Kidney (tissue), 14 donors: ENCODE data around the gene HEXIM2. TPM values are rescaled to one million over a fixed set of nuclear protein-coding genes. Genes with fewer than 3 reads are reported as not detected.

Experiments
- DNase-seq, 5 donors: peaks; one replicate each; pipeline ENCODE4 v3.0.0-alpha.2; 2013 to 2020
- FAIRE-seq: peaks from 2 replicates; lab custom pipeline; 2012; peaks lifted over from hg19 to GRCh38; lab: Jason Lieb, UNC
- H3K27ac ChIP-seq, 2 donors: one replicate each; pipeline ENCODE4 v1.7.0; 2013; ENCODE audit warnings: low read depth in 2 of 2, low read length in 2 of 2, inconsistent platforms in 1 of 2
- H3K27me3 ChIP-seq: one replicate; pipeline ENCODE4 v1.7.1; 2013; ENCODE audit warnings: low read length, inconsistent platforms; ENCODE audit not compliant: control insufficient read depth, insufficient read depth
- H3K36me3 ChIP-seq, 3 donors: one replicate each; pipeline versions ENCODE4 v1.7.0 to v1.7.1; 2013; ENCODE audit warnings: low read length in 3 of 3, control low read depth in 1 of 3, inconsistent platforms in 1 of 3; ENCODE audit not compliant: insufficient read depth in 3 of 3, control insufficient read depth in 2 of 3
- H3K4me1 ChIP-seq, 3 donors: one replicate each; pipeline versions ENCODE4 v1.7.0 to v1.7.1; 2013; ENCODE audit warnings: low read length in 3 of 3, inconsistent platforms in 1 of 3, low read depth in 1 of 3; ENCODE audit not compliant: control insufficient read depth in 2 of 3, insufficient read depth in 2 of 3
- H3K4me3 ChIP-seq, 3 donors: one replicate each; pipeline versions ENCODE4 v1.7.0 to v1.8.1; 2013; ENCODE audit warnings: low read length in 3 of 3, control low read depth in 1 of 3, inconsistent platforms in 1 of 3
- H3K9ac ChIP-seq, 3 donors: one replicate each; pipeline versions ENCODE4 v1.7.0 to v1.7.1; 2013; ENCODE audit warnings: low read length in 3 of 3, control low read depth in 1 of 3, inconsistent platforms in 1 of 3
- H3K9me3 ChIP-seq, 3 donors: one replicate each; pipeline versions ENCODE4 v1.7.0 to v1.7.1; 2013; ENCODE audit warnings: low read length in 3 of 3, control low read depth in 1 of 3, inconsistent platforms in 1 of 3; ENCODE audit not compliant: control insufficient read depth in 2 of 3, insufficient read depth in 1 of 3
- intact Hi-C: fragments of 100-400 bp; cut with DNase I; formaldehyde crosslinking; loops from one replicate; pipeline ENCODE4 v1.11.1; 2022
- polyA plus RNA-seq: library from polyadenylated mRNA; stranded (reverse); fragments of 350-450 nt; fragmentation: Illumina TruSeq; extraction: RNeasy Lipid Tissue Mini Kit (QIAGEN cat#74804); gene quantifications from one replicate; pipeline ENCODE4 v1.2.3, GENCODE V29; 2014; ENCODE audit warnings: low read depth, low replicate concordance; ENCODE audit not compliant: insufficient read depth
- total RNA-seq: library from RNA; stranded (reverse); fragmentation: NEBNext Ultra II Directional; extraction: Animal tissue kit (Norgen Biotek cat#: 25700); gene quantifications from one replicate; pipeline ENCODE4 v1.2.1, GENCODE V29; 2021
- TF ChIP-seq, protein P1 (sequence below): IDR thresholded peaks from 3 replicates; pipeline ENCODE4 v1.5.1; 2012; ENCODE audit warnings: mild to moderate bottlenecking, moderate library complexity, borderline replicate concordance; ENCODE audit not compliant: insufficient read depth; ENCODE audit errors: extremely low read depth
- donor health status: control.
- donor health status: control.
- donor health status: control.
- donor health status: control.
- donor health status: control.
- donor health status: DM: yes; HTN: yes; CAD: no.
- donor health status: Normal renal cell carcinoma (clear cell type).

HEXIM2 gene
- total and polyA plus RNA-seq, 2 donors from 2014 or later = 6.2 to 29.1 TPM

DNA sequence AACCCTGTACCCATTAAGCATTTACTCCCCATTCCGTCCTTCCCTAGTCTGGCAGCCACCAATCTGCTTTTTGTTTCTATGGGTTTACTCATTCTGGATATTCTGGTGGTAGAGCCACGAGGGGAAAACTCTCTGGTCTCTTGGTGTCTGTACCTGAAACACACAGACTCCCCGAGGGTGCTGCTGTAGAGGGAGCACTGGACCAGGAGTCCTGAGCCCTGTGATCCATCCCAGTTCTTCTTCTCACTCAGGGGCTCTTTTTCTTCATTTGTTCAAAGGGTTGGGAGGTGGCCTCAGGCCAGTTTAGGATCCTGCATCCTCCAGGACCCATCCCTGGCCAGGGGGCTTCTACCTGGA is 14.1 kb downstream of the HEXIM2 start:
- Histone ChIP-seq H3K4me1 (peaks cover 0 to 20% (median 20%) of the 10 kb centered on the region in 3 donors), H3K9ac (no peak overlapping the region), H3K27me3 (no peaks in the 10 kb centered on the region), H3K9me3 (no peaks in the 10 kb centered on the region), H3K36me3 (no peaks in the 10 kb centered on the region), H3K4me3 (no peak overlapping the region), H3K27ac (peak overlapping the region in 1 of 2 donors; percentile 47)
- DNase-seq (no peak), FAIRE-seq (no peak)
- intact Hi-C loops = no loop called here
- TF ChIP-seq, protein P1, sequence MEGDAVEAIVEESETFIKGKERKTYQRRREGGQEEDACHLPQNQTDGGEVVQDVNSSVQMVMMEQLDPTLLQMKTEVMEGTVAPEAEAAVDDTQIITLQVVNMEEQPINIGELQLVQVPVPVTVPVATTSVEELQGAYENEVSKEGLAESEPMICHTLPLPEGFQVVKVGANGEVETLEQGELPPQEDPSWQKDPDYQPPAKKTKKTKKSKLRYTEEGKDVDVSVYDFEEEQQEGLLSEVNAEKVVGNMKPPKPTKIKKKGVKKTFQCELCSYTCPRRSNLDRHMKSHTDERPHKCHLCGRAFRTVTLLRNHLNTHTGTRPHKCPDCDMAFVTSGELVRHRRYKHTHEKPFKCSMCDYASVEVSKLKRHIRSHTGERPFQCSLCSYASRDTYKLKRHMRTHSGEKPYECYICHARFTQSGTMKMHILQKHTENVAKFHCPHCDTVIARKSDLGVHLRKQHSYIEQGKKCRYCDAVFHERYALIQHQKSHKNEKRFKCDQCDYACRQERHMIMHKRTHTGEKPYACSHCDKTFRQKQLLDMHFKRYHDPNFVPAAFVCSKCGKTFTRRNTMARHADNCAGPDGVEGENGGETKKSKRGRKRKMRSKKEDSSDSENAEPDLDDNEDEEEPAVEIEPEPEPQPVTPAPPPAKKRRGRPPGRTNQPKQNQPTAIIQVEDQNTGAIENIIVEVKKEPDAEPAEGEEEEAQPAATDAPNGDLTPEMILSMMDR = no peak

DNA sequence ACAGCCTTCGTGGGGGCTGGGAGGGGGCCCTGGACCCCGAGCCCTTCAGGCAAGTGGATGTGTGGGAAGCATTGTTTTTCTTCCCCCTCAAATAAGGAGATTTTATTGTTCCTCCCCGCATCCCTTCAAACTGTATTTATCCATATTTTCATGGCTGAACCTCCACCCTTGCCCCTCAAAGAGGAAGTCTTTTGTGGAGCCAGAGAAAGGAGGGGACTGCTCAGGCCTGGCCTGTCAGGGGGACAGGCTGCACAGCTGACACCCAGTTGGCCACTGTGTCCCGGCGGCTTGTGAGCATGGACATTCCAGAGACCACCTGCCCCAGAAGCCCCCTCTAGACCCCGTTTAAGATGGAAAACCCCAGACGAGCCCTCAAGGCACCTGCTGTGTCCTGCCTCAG is 15.9 kb downstream of the HEXIM2 start:
- TF ChIP-seq, protein P1 = no peak
- DNase-seq (no peak), FAIRE-seq (no peak)

DNA sequence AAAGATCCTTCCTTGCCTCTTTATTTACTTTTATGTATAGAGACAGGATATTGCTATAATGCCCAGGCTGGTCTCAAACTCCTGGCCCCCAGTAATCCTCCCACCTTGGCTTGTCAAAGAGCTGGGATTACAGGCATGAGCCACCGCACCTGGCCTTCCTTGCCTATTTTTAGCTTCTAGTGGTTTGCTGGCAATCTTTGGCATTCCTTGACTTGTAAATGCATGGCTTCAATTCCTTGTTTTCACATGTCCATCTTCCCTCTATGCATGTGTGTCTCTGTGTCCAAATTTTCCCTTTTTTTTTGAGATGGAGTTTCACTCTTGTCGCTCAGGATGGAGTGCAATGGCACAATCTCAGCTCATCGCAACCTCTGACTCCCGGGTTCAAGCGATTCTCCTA is 22.5 kb downstream of the HEXIM2 start:
- H3K27ac ChIP-seq = no peak overlapping the region
- no peak overlapping the region for H3K9ac ChIP-seq
- TF ChIP-seq, protein P1 = no peak
- no peak overlapping the region for H3K4me3 ChIP-seq
- no peaks in the 10 kb centered on the region for H3K27me3 ChIP-seq
- no peaks in the 10 kb centered on the region for H3K4me1 ChIP-seq
- H3K9me3 ChIP-seq = no peaks in the 10 kb centered on the region
- intact Hi-C loops = no loop called here
- H3K36me3 ChIP-seq = no peaks in the 10 kb centered on the region
- DNase-seq = no peak
- FAIRE-seq = no peak

More for the DNA sequence above, 15.9 kb downstream of the HEXIM2 start:
- no peaks in the 10 kb centered on the region for H3K9me3 ChIP-seq
- H3K27ac ChIP-seq = no peak overlapping the region
- peaks cover 0 to 3% (median 3%) of the 10 kb centered on the region in 3 donors for H3K4me1 ChIP-seq
- H3K27me3 ChIP-seq = no peaks in the 10 kb centered on the region
- H3K4me3 ChIP-seq = no peak overlapping the region
- no peak overlapping the region for H3K9ac ChIP-seq
- intact Hi-C loops = no loop called here
- no peaks in the 10 kb centered on the region for H3K36me3 ChIP-seq

DNA sequence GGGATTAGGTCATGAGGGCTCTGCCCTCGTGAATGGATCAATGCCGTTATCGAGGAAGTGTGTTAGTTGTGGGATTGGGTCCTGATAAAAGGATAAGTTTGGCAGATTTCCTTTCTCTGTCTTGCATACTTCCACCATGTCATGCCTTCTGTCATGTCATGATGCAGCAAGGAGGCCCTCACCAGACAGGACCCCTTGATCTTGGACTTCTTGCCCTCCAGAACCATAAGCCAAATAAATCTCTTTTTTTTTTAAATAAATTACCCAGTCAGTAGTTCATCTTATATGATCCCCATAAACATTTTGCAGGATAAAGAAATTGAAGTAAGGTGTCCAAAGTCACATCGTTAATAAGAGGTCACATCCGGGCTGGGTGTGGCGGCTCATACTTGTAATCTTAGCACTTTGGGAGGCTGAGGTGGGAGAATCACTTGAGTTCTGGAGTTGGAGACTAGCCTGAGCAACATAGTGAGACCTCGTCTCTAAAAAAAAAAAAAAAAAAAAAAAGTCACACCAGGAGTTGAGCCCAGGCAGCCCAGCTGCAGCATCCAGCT is 25.2 kb downstream of the HEXIM2 start:
- TF ChIP-seq, protein P1 = no peak
- H3K9ac ChIP-seq = no peak overlapping the region
- H3K9me3 ChIP-seq = no peaks in the 10 kb centered on the region
- H3K4me1 ChIP-seq = peaks cover 5 to 9% (median 8%) of the 10 kb centered on the region in 3 donors
- intact Hi-C loops = no loop called here
- no peaks in the 10 kb centered on the region for H3K27me3 ChIP-seq
- H3K36me3 ChIP-seq = no peaks in the 10 kb centered on the region
- DNase-seq (no peak), FAIRE-seq (no peak)
- H3K4me3 ChIP-seq = no peak overlapping the region
- H3K27ac ChIP-seq = no peak overlapping the region
